ENCODE measurements around the gene ZPR1.

- TF ChIP-seq, protein P1, sequence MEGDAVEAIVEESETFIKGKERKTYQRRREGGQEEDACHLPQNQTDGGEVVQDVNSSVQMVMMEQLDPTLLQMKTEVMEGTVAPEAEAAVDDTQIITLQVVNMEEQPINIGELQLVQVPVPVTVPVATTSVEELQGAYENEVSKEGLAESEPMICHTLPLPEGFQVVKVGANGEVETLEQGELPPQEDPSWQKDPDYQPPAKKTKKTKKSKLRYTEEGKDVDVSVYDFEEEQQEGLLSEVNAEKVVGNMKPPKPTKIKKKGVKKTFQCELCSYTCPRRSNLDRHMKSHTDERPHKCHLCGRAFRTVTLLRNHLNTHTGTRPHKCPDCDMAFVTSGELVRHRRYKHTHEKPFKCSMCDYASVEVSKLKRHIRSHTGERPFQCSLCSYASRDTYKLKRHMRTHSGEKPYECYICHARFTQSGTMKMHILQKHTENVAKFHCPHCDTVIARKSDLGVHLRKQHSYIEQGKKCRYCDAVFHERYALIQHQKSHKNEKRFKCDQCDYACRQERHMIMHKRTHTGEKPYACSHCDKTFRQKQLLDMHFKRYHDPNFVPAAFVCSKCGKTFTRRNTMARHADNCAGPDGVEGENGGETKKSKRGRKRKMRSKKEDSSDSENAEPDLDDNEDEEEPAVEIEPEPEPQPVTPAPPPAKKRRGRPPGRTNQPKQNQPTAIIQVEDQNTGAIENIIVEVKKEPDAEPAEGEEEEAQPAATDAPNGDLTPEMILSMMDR (IDR thresholded peaks at IDR 0.05) = no peak
- TF ChIP-seq POLR2AphosphoS5 (IDR thresholded peaks at IDR 0.05; ENCODE audit: low read depth, low read length) (no peak), REST (IDR thresholded peaks at IDR 0.05; ENCODE audit: insufficient read depth in 1 of 2, low read depth in 2 of 2, low read length in 1 of 2) (no peak), TCF7L2 (IDR thresholded peaks at IDR 0.05; ENCODE audit: low read depth, low read length) (no peak)
Measured at GRCh38 chr11:116829525-116830183, 41.8 kb upstream of the ZPR1 start, which contains the start of gene APOC3.

Measured in Panc1 (cell line).